Right cardiac atrium (tissue), 5 donors: ENCODE data around the gene ZCCHC24. TPM values are rescaled to one million over a fixed set of nuclear protein-coding genes. Genes with fewer than 3 reads are reported as not detected.

ENCODE experiments used
- ATAC-seq, 2 donors: fragments of 200-7000 bp; cut with Tn5 transposase; one replicate each; pipeline versions ENCODE4 v1.8.0 to v1.9.1; 2020; ENCODE audit warnings: moderate library complexity in 2 of 2, mild to moderate bottlenecking in 1 of 2
- DNase-seq, 3 donors: peaks; one replicate each; pipeline ENCODE4 v3.0.0-alpha.2; 2020
- H3K27ac ChIP-seq: one replicate; pipeline ENCODE4 v1.5.1; 2013; ENCODE audit warnings: mild to moderate bottlenecking, low read length, control low read depth, moderate library complexity
- H3K27me3 ChIP-seq: one replicate; pipeline ENCODE4 v1.6.1; 2013; ENCODE audit not compliant: control insufficient read depth, insufficient read depth
- H3K4me1 ChIP-seq: one replicate; pipeline ENCODE4 v1.6.1; 2013; ENCODE audit warnings: low read length; ENCODE audit not compliant: control insufficient read depth, insufficient read depth
- H3K4me3 ChIP-seq: one replicate; pipeline ENCODE4 v1.5.1; 2013; ENCODE audit warnings: low read length, control low read depth
- H3K9me3 ChIP-seq: one replicate; pipeline ENCODE4 v1.6.1; 2013; ENCODE audit warnings: low read length; ENCODE audit not compliant: control insufficient read depth
- WGBS: extraction: QIAGEN DNeasy Blood & Tissue Kit; methylation state at CpG from one replicate; pipeline ENCODE4 v1.1.7; 2013; 5-methylcytosine and 5-hydroxymethylcytosine counted together
- intact Hi-C, 4 donors: fragments of 100-400 bp; cut with DNase I; formaldehyde crosslinking; loops; one replicate each; pipeline versions ENCODE4 v1.11.0 to v1.14.0; 2022 to 2023
- polyA plus RNA-seq: library from polyadenylated mRNA; stranded (reverse); fragments of 200-250 nt; gene quantifications from one replicate; pipeline ENCODE4 v1.2.3, GENCODE V29; 2013
- total RNA-seq, 4 donors: library from RNA; stranded (reverse); fragmentation: NEBNext Ultra II Directional; extraction: Animal tissue kit (Norgen Biotek cat#: 25700); gene quantifications; one replicate each; pipeline ENCODE4 v1.2.1, GENCODE V29; 2021
- donor health status: healthy with polysubstance abuse.
- donor health status: DM: no; HTN: yes; CAD: no.
- donor health status: DM: no; HTN: no; CAD: no.
- donor health status: DM: no; HTN: yes; CAD: no; lungs with severe emphysema.
- donor health status: DM: yes; HTN: yes; CAD: no.

Gene ZCCHC24
- total and polyA plus RNA-seq, 5 donors, result 31.3 to 75.3 (median 62.0) TPM

DNA sequence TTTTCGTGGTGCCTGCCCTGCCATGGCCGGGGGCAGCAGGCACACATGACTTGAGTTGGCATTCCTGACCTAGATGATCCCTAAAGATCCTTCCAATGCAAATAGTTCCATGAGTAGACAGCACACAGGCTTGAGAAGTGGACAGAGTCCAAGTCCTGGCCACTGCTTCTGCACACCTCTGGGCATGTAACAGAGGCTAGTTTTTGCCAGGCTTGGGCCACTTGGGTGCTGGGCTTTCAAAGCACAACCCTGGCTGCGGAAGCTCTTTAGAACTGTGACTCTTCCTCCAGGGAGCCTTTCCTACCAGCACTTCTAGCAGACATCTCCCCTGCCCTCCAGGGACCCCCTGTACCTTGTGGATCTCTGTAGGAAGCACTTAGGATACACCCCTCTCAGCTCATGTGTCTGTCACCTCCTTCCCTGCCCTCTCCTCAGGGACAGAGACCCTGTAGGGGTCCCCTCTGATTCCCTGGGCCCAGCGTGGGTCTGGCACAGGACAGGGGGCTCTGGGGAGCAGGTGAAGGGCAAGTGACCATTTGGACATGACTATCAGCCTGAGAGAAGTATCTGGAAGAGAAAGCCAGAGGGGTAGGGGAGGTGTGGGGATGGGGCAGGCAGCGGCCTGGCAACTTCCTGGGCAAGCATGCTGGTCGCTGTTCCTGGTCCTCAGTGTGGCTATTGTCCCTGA is 36.2 kb downstream of the ZCCHC24 start:
- DNase-seq (peak in 2 of 3 donors; percentile 31 to 33), ATAC-seq (no peak)
- no peak overlapping the region for H3K27ac ChIP-seq
- 73% methylated on average over 6 of the region's 6 CpGs for WGBS
- H3K27me3 ChIP-seq, result no peaks in the 10 kb centered on the region
- no peak overlapping the region for H3K4me3 ChIP-seq
- peaks cover 64% of the 10 kb centered on the region for H3K4me1 ChIP-seq
- intact Hi-C loops, result loop anchor here in 1 of 4 donors (5.0 kb wide), 1 partner anchor 33 kb away; no protein-coding TSS in a partner anchor
- H3K9me3 ChIP-seq, result no peaks in the 10 kb centered on the region

DNA sequence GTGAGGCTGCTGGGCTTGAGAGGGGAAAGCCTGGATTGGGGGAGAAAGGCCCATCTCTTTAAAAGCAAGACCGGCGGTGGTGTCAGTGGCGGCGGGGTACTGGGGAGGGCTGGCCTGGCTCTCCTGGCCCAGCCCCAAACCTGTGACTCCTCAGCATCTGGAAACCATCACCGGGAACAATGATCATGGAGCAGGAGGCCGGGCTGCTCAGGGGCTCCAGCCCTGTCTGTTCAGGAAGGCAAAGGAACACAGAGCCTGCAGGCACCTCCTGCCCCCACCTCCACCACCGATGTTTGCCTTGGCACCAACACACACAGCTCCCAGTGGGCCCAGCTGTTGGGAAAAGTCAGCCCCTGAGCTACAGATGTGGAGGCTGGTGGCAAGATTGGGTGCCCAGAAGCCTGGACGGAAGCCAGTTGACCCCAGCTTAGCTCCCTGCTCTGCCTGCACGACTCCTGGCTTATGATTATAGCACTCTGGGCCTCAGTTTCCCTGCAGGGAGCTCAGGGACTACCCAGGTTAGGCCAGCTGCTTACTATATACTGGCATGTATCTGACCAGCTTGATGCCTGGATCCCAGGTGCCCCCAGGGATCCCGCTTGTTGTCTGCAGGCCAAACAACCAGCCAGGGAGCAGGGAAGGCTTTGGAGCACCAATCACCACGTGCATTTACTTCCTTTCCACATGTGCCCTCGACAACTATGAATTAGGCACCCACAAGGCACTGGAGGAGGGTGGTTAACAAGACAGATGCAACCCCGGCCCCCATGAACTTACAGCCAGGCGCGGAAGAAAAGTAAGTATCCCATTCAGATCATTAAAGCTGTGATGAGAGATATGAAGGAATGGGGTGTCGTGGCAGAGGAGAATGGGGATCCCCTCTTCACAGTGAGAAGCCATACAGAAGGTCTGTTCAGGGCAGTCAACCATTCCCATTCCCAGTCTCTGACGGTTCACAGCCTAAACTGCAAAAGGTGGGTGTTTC is 37.3 kb downstream of the ZCCHC24 start:
- no peaks in the 10 kb centered on the region for H3K27me3 ChIP-seq
- WGBS, result 48% methylated on average over 17 of the region's 17 CpGs
- H3K4me1 ChIP-seq, result peaks cover 65% of the 10 kb centered on the region
- H3K4me3 ChIP-seq, result no peak overlapping the region
- no peaks in the 10 kb centered on the region for H3K9me3 ChIP-seq
- H3K27ac ChIP-seq, result peak overlapping the region; percentile 7
- DNase-seq (peak; percentile 62 to 84 (median 82)), ATAC-seq (peak; percentile 17 to 33)
- intact Hi-C loops, result loop anchor here in 1 of 4 donors (5.0 kb wide), 1 partner anchor 34 kb away; no protein-coding TSS in a partner anchor

GRCh38 chr10:79407423-79407796 is 38.0 kb downstream of the ZCCHC24 start:
- no peaks in the 10 kb centered on the region for H3K9me3 ChIP-seq
- no peaks in the 10 kb centered on the region for H3K27me3 ChIP-seq
- H3K4me1 ChIP-seq, result peaks cover 64% of the 10 kb centered on the region
- H3K4me3 ChIP-seq, result no peak overlapping the region
- ATAC-seq (no peak), DNase-seq (peak in 1 of 3 donors; percentile 47)
- H3K27ac ChIP-seq, result no peak overlapping the region
- intact Hi-C loops, result loop anchor here in 1 of 4 donors (5.0 kb wide), 1 partner anchor 35 kb away; no protein-coding TSS in a partner anchor
- WGBS, result 90% methylated on average over 9 of the region's 9 CpGs

- peaks cover 63% of the 10 kb centered on the region for H3K4me1 ChIP-seq
- no peaks in the 10 kb centered on the region for H3K9me3 ChIP-seq
- no peak overlapping the region for H3K4me3 ChIP-seq
- no peak overlapping the region for H3K27ac ChIP-seq
- DNase-seq (peak in 2 of 3 donors; percentile 47 to 55), ATAC-seq (no peak)
- no peaks in the 10 kb centered on the region for H3K27me3 ChIP-seq
- 73% methylated on average over 13 of the region's 13 CpGs for WGBS
- intact Hi-C loops, result loop anchor here in 1 of 4 donors (5.0 kb wide), 1 partner anchor 35 kb away; no protein-coding TSS in a partner anchor
Measured at GRCh38 chr10:79406683-79407422, 38.6 kb downstream of the ZCCHC24 start.

DNA sequence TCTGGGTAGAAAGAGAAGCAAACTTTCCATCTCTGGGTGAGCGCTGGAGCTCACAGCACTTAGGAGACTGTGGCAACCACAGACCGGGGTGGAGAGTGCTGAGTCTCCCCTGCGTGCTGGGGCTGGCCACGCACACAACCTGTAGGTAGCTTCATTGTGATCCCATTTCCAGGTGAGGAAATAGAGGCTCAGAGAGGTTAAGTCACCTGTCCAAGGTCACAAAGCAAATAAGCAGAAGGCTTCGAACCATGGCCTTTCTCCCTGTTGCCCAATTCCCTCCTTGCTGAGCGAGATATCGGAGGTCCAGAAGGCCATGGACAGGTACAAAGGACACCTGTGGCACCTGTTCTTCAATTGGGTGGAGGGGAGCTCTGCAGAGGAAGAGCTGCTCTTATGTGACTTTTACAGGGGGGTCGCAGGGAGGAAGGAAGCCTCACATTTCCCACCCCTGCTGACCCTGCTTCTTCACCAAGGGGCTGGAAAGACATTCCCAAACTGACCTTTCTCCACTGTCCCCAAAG is 39.4 kb downstream of the ZCCHC24 start:
- no peaks in the 10 kb centered on the region for H3K9me3 ChIP-seq
- ATAC-seq, result no peak
- DNase-seq, result peak in 1 of 3 donors; percentile 6
- H3K4me1 ChIP-seq, result peaks cover 70% of the 10 kb centered on the region
- H3K27ac ChIP-seq, result peak overlapping the region; percentile 5
- 74% methylated on average over 8 of the region's 8 CpGs for WGBS
- no peaks in the 10 kb centered on the region for H3K27me3 ChIP-seq
- intact Hi-C loops, result loop anchor here in 1 of 4 donors (5.0 kb wide), 1 partner anchor 36 kb away; no protein-coding TSS in a partner anchor
- H3K4me3 ChIP-seq, result no peak overlapping the region

DNA sequence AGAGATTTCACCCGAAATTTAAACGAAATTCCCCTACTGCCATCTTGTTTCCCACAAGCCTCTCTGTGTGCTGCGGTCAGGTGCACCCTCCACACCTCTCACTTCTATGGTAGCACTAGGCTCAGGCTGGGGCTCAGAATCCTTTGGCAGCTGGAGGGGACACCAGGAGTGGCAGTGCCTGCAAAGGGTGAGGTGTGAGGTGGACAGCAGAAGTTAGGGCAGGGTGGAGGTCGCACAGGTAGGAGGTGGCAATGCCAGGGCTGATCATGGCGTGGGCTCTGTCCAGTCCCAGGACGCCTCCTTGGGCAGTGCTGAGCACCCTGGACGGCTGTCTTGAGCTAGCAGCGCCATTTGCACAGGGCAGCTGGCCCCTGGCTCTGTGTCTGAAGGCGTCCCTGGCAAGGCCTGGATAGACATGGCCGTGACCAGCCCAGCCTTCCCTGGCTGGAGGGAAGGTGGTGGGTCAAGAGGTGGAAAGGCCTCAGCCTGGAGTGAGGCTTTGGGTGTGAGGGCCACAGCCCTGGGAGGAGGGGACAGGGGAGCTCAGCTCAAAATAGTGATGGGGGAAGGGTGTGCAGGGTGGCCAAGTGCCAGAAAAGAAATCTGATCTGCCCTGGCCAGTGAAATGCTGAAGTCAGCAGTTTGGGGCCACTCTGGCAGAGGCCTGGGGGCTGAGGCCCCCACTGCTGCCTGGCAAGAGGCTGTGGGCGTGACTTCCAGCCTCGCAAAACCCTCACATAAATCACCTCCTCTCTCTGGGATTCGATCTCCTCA is 40.0 kb downstream of the ZCCHC24 start:
- peak; percentile 49 to 77 (median 69) for DNase-seq
- intact Hi-C loops, result loop anchor here in 1 of 4 donors (5.0 kb wide), 1 partner anchor 37 kb away; no protein-coding TSS in a partner anchor
- Histone ChIP-seq H3K9me3 (no peaks in the 10 kb centered on the region), H3K4me3 (no peak overlapping the region), H3K27me3 (no peaks in the 10 kb centered on the region), H3K27ac (peak overlapping the region; percentile 14), H3K4me1 (peaks cover 74% of the 10 kb centered on the region)
- ATAC-seq, result no peak
- 50% methylated on average over 13 of the region's 13 CpGs for WGBS

GRCh38 chr10:79404690-79405131 is 40.7 kb downstream of the ZCCHC24 start:
- Histone ChIP-seq H3K9me3 (no peaks in the 10 kb centered on the region), H3K4me1 (peaks cover 69% of the 10 kb centered on the region), H3K4me3 (no peak overlapping the region), H3K27ac (peak overlapping the region; percentile 14), H3K27me3 (no peaks in the 10 kb centered on the region)
- intact Hi-C loops, result loop anchor here in 2 of 4 donors (5.0 kb wide), 1 partner anchor 38 kb away; no protein-coding TSS in a partner anchor
- WGBS, result 44% methylated on average over 5 of the region's 5 CpGs
- peak in 2 of 3 donors; percentile 39 to 47 for DNase-seq
- ATAC-seq, result no peak

- no peak overlapping the region for H3K4me3 ChIP-seq
- WGBS, result 9% methylated on average over 7 of the region's 7 CpGs
- intact Hi-C loops, result loop anchor here in 1 of 4 donors (5.0 kb wide), 1 partner anchor 38 kb away; no protein-coding TSS in a partner anchor
- H3K9me3 ChIP-seq, result no peaks in the 10 kb centered on the region
- peak; percentile 85 to 89 (median 87) for DNase-seq
- H3K4me1 ChIP-seq, result peaks cover 67% of the 10 kb centered on the region
- ATAC-seq, result peak; percentile 61 to 77
- H3K27me3 ChIP-seq, result no peaks in the 10 kb centered on the region
- peak overlapping the region; percentile 87 for H3K27ac ChIP-seq
Measured at GRCh38 chr10:79404231-79404609, 41.2 kb downstream of the ZCCHC24 start.

- Histone ChIP-seq H3K27me3 (no peaks in the 10 kb centered on the region), H3K27ac (peak overlapping the region; percentile 87), H3K4me3 (no peak overlapping the region), H3K9me3 (no peaks in the 10 kb centered on the region), H3K4me1 (peaks cover 67% of the 10 kb centered on the region)
- intact Hi-C loops, result loop anchor here in 1 of 4 donors (5.0 kb wide), 1 partner anchor 39 kb away; no protein-coding TSS in a partner anchor
- peak; percentile 4 to 45 for ATAC-seq
- DNase-seq, result peak; percentile 67 to 88 (median 87)
- 26% methylated on average over 23 of the region's 23 CpGs for WGBS
Measured at GRCh38 chr10:79403441-79404230, 41.8 kb downstream of the ZCCHC24 start.
